Body of pancreas (tissue), 4 donors: ENCODE data around the gene ARL14EPL. TPM values are rescaled to one million over a fixed set of nuclear protein-coding genes. Genes with fewer than 3 reads are reported as not detected.

Experiments
- ATAC-seq: fragments of 150-250 bp; one replicate; pipeline ENCODE4 v1.9.1; 2016
- DNase-seq, 4 donors: peaks; one replicate each; pipeline ENCODE4 v3.0.0-alpha.2; 2019
- H3K27ac ChIP-seq, 4 donors: fragments of 200-600 bp; sonication (generic); 1 replicate in 3 of 4; 2 replicates in 1 of 4; pipeline versions ENCODE4 v1.5.1 to v1.6.1; 2016 to 2019; ENCODE audit warnings: mild to moderate bottlenecking in 1 of 4, mixed read lengths in 1 of 4, moderate library complexity in 1 of 4
- H3K27me3 ChIP-seq, 2 donors: fragments of 200-600 bp; sonication (generic); one replicate each; pipeline ENCODE4 v1.6.0; 2016; ENCODE audit warnings: mild to moderate bottlenecking in 1 of 2
- H3K36me3 ChIP-seq, 2 donors: fragments of 200-600 bp; sonication (generic); replicated peaks in 1 of 2; 2 replicates each; pipeline ENCODE4 v1.5.1; 2016; ENCODE audit warnings: low read depth in 2 of 2; ENCODE audit not compliant: insufficient read depth in 1 of 2
- H3K4me1 ChIP-seq: fragments of 200-600 bp; sonication (generic); one replicate; pipeline ENCODE4 v1.6.0; 2016
- H3K4me3 ChIP-seq, 2 donors: fragments of 200-600 bp; sonication (generic); 1 replicate in 1 of 2; 2 replicates in 1 of 2; pipeline ENCODE4 v1.5.1; 2016 to 2019
- H3K9me3 ChIP-seq, 3 donors: fragments of 200-600 bp; sonication (generic); 1 replicate in 2 of 3; 2 replicates in 1 of 3; pipeline ENCODE4 v1.5.1; 2016
- POLR2A ChIP-seq, 3 donors: fragments of 450-650 bp; IDR thresholded peaks; one replicate each; pipeline ENCODE4 v1.6.1; 2016; ENCODE audit warnings: antibody characterized with exemption in 3 of 3, mild to moderate bottlenecking in 2 of 3
- WGBS, 2 donors: methylation state at CpG; one replicate each; pipeline ENCODE4 v1.1.5; 2017; 5-methylcytosine and 5-hydroxymethylcytosine counted together
- intact Hi-C: fragments of 100-400 bp; cut with DNase I; formaldehyde crosslinking; loops from one replicate; pipeline ENCODE4 v1.15.1; 2023
- total RNA-seq, 2 donors: library from RNA; depleted of rRNA; stranded (reverse); fragments of >200 nt; gene quantifications; one replicate each; pipeline ENCODE4 v1.1.0, GENCODE V29; 2016
- TF ChIP-seq, protein P1 (sequence below), 7 experiments: fragments of 450-650 bp in 4 of 7; fragments of 200-600 bp in 3 of 7; sonication (generic) in 3 of 7; IDR thresholded peaks; one replicate each; pipeline ENCODE4 v1.5.1; 2016 to 2019; ENCODE audit warnings: antibody characterized with exemption in 7 of 7

ARL14EPL gene
- total RNA-seq, 2 donors from 2014 or later: not detected

DNA sequence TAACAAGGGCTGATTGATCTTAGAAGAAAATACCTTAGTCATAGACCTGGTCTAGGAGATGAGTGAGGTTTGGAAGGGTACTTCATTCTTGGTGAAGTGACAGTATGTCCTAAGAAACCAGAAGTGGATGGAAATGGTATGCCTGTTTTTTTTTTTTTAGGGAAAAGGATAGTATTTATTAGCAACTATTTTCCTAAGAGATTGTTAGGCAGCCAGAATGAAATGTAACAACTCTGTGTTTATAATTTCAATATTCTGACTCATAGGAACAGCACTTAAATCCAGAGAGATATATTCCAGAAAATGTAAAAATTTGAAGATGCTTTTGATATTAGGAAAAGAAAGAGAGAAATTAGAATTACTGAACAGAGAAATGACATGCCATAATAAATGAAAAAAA lies 21.2 kb upstream of the ARL14EPL start:
- Histone ChIP-seq H3K9me3 (no peaks in the 10 kb centered on the region), H3K27me3 (no peaks in the 10 kb centered on the region), H3K4me1 (no peaks in the 10 kb centered on the region), H3K36me3 (no peaks in the 10 kb centered on the region), H3K27ac (no peak overlapping the region), H3K4me3 (no peak overlapping the region)
- DNase-seq (no peak), ATAC-seq (no peak)
- TF ChIP-seq POLR2A (IDR thresholded peaks at IDR 0.05): no peak
- TF ChIP-seq, protein P1, sequence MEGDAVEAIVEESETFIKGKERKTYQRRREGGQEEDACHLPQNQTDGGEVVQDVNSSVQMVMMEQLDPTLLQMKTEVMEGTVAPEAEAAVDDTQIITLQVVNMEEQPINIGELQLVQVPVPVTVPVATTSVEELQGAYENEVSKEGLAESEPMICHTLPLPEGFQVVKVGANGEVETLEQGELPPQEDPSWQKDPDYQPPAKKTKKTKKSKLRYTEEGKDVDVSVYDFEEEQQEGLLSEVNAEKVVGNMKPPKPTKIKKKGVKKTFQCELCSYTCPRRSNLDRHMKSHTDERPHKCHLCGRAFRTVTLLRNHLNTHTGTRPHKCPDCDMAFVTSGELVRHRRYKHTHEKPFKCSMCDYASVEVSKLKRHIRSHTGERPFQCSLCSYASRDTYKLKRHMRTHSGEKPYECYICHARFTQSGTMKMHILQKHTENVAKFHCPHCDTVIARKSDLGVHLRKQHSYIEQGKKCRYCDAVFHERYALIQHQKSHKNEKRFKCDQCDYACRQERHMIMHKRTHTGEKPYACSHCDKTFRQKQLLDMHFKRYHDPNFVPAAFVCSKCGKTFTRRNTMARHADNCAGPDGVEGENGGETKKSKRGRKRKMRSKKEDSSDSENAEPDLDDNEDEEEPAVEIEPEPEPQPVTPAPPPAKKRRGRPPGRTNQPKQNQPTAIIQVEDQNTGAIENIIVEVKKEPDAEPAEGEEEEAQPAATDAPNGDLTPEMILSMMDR (IDR thresholded peaks at IDR 0.05): no peak
- intact Hi-C loops: no loop called here

DNA sequence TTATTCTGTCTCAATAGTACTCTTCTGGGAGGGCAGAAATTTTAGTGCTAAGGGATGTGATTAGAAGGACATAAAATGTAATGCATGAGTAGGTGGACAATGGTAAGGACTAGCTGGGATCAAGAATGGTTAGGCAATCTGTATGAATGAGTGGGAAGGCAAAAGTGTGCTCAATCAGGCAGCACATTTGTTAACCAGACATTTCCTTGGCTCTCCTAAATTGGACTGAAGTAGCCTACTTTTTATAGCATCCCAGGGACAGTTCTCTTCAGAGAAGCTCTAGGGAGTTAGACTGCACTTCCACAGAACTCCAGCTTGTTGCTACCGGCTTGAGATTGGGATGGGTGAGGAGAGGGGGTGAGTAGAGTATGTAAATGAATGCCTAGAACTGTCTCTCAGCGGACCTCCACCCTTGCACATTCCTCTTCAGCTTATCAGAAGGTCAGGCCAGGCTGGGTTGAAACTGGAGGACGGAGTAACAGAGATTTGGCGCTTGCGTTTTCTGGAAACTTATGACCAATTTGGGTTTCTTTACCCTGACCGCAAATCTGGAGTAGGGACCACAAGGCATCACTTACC lies 19.0 kb upstream of the ARL14EPL start:
- no peaks in the 10 kb centered on the region for H3K9me3 ChIP-seq
- H3K4me3 ChIP-seq: no peak overlapping the region
- H3K27ac ChIP-seq: no peak overlapping the region
- no peaks in the 10 kb centered on the region for H3K36me3 ChIP-seq
- intact Hi-C loops: no loop called here
- H3K4me1 ChIP-seq: no peaks in the 10 kb centered on the region
- no peak for DNase-seq
- no peak for ATAC-seq
- H3K27me3 ChIP-seq: no peaks in the 10 kb centered on the region
- 59 to 74% methylated on average over 6 of the region's 6 CpGs for WGBS, 2 donors
- no peak for TF ChIP-seq POLR2A (IDR thresholded peaks at IDR 0.05)
- TF ChIP-seq, protein P1 (IDR thresholded peaks at IDR 0.05): no peak

DNA sequence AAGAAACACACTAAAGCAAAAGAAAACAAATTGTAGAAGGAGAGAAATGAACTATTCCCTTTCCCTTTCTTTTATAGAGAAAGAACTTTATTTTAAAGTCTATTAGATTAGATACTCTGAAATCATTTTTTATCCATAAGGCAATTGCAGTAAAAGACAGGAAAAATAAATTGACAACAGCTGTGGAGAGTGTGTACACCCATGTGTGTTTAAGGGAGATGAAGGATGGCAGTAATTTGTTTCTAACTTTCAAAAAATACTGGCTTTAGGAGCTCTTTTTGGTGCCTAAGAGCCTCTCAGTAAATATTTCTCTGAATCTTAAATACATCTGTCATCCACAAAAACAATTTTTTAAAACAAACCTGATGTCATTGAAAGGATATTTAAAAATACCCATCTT lies 18.3 kb upstream of the ARL14EPL start:
- H3K4me1 ChIP-seq: no peaks in the 10 kb centered on the region
- H3K9me3 ChIP-seq: no peaks in the 10 kb centered on the region
- ATAC-seq (no peak), DNase-seq (no peak)
- no peak overlapping the region for H3K27ac ChIP-seq
- intact Hi-C loops: no loop called here
- H3K27me3 ChIP-seq: no peaks in the 10 kb centered on the region
- no peak overlapping the region for H3K4me3 ChIP-seq
- no peaks in the 10 kb centered on the region for H3K36me3 ChIP-seq
- TF ChIP-seq, protein P1 (IDR thresholded peaks at IDR 0.05): no peak
- TF ChIP-seq POLR2A (IDR thresholded peaks at IDR 0.05): no peak

DNA sequence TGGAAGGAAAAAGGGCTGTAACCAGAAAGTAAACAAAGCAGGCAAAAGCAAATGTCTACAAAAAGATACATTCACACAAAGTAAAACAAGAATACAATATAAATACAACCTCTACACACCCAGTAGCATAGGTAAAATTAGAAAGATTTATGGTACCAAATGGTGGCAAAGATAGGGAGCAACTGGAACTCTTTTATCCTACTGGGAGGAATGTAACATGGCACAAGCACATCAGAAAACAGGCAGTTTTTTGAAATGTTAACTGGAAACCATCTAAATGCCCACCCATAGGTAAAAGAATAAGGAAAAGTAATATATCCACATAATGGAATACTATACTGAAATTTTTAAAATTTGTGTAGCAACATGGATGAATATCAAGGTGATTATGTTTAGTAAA lies 8.7 kb upstream of the ARL14EPL start:
- DNase-seq (no peak), ATAC-seq (no peak)
- Histone ChIP-seq H3K36me3 (no peaks in the 10 kb centered on the region), H3K9me3 (no peaks in the 10 kb centered on the region), H3K27me3 (no peaks in the 10 kb centered on the region), H3K27ac (no peak overlapping the region), H3K4me3 (no peak overlapping the region), H3K4me1 (no peaks in the 10 kb centered on the region)
- intact Hi-C loops: no loop called here
- TF ChIP-seq, protein P1 (IDR thresholded peaks at IDR 0.05): no peak
- TF ChIP-seq POLR2A (IDR thresholded peaks at IDR 0.05): no peak

DNA sequence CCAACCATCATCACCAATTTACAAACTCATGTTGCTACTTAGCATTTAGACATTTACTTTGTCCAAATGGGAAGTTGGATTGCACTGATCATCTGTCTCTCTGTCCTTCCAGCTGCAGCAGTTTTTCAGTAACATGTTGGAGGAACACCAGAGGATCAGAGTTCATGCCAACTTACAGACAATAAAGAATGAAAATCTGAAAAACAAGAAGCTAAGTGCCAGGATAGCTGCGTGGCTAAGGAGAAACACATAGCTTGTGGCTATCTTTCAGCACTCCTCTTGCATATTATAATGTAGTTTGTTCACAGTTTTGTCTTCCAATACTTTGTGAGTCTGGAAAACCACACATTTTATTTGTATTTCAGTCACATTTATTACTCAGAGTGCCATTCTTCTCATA lies 6.4 kb upstream of the ARL14EPL start:
- WGBS, 2 donors: 72 to 85% methylated on average over 1 of the region's 1 CpG
- TF ChIP-seq POLR2A (IDR thresholded peaks at IDR 0.05): no peak
- TF ChIP-seq, protein P1 (IDR thresholded peaks at IDR 0.05): no peak
- no peak for DNase-seq

More for the DNA sequence above, 6.4 kb upstream of the ARL14EPL start:
- Histone ChIP-seq H3K4me3 (no peak overlapping the region), H3K36me3 (no peaks in the 10 kb centered on the region), H3K27ac (no peak overlapping the region), H3K9me3 (no peaks in the 10 kb centered on the region), H3K4me1 (no peaks in the 10 kb centered on the region), H3K27me3 (no peaks in the 10 kb centered on the region)
- intact Hi-C loops: no loop called here
- ATAC-seq: no peak
